ENCODE data around the gene ARHGAP15.
A peak's percentile ranks its signal among the peaks of the same experiment; 100 is the strongest.

GRCh38 chr2:143171817-143172216 lies 42.6 kb downstream of the ARHGAP15 start:
- TF ChIP-seq EZH2phosphoT487 (IDR thresholded peaks at IDR 0.05; ENCODE audit: unreplicated experiment): no peak
- TF ChIP-seq EZH2 (IDR thresholded peaks at IDR 0.05; ENCODE audit: low read depth, unreplicated experiment): no peak
- peak; percentile 54 to 70 for TF ChIP-seq CTCF (conservative IDR thresholded peaks at IDR 0.05; ENCODE audit: low read depth in 2 of 2)
- no peak for TF ChIP-seq POLR2AphosphoS5 (IDR thresholded peaks at IDR 0.05; ENCODE audit: low read depth)
- no peak for TF ChIP-seq ZNF462 (CRISPR knock-in tag; IDR thresholded peaks at IDR 0.05)
- TF ChIP-seq NANOG (IDR thresholded peaks at IDR 0.05; ENCODE audit: borderline replicate concordance): no peak
- TF ChIP-seq REST (IDR thresholded peaks at IDR 0.05; ENCODE audit: unreplicated experiment): no peak
- TF ChIP-seq JUNB (IDR thresholded peaks at IDR 0.05; ENCODE audit: unreplicated experiment): no peak

Data from GM23338 (cell line).